Measurements from ENCODE around the gene USP12.

The USP12 gene

GRCh38 chr13:27053210-27053884, 118.3 kb downstream of the USP12 start:
- Histone ChIP-seq H3K4ac (ENCODE audit: low read depth, low read length) (no peak overlapping the region), H2BK120ac (ENCODE audit: insufficient read depth, low read length, poor library complexity) (no peak overlapping the region), H3K79me2 (ENCODE audit: control insufficient read depth, insufficient read depth, low read length, poor library complexity) (no peaks in the 10 kb centered on the region), H2AFZ (ENCODE audit: insufficient read depth, low read length, poor library complexity) (no peak overlapping the region), H3K9me3 (ENCODE audit: insufficient read depth, low read depth, low read length) (peaks cover 3% of the 10 kb centered on the region), H3K23ac (ENCODE audit: low read length) (no peak overlapping the region), H3K4me2 (ENCODE audit: low read length) (no peak overlapping the region), H3K27ac (ENCODE audit: low read depth, low read length) (no peak overlapping the region), H2BK5ac (ENCODE audit: low read depth, low read length, poor library complexity) (no peak overlapping the region), H3K4me3 (ENCODE audit: low read depth, low read length) (no peak overlapping the region), H3K9ac (ENCODE audit: low read length) (no peak overlapping the region), H3K14ac (ENCODE audit: low read length) (peak overlapping the region; percentile 13), H3K18ac (ENCODE audit: low read length) (no peak overlapping the region), H4K12ac (ENCODE audit: low read depth, low read length) (no peak overlapping the region), H3K27me3 (ENCODE audit: insufficient read depth, low read length) (no peaks in the 10 kb centered on the region), H2BK12ac (ENCODE audit: low read length) (no peak overlapping the region), H4K91ac (ENCODE audit: low read depth, low read length) (peak overlapping the region; percentile 21), H2AK5ac (ENCODE audit: low read length) (no peak overlapping the region), H4K8ac (ENCODE audit: low read depth, low read length) (no peak overlapping the region), H3K36me3 (ENCODE audit: control insufficient read depth in 1 of 2, insufficient read depth in 2 of 2, low read length in 2 of 2) (peaks cover 4 to 7% of the 10 kb centered on the region in 2 experiments), H3K4me1 (ENCODE audit: control insufficient read depth in 1 of 2, insufficient read depth in 2 of 2, low read length in 2 of 2) (peaks cover 21 to 28% of the 10 kb centered on the region in 2 experiments), H3K79me1 (ENCODE audit: low read length) (no peaks in the 10 kb centered on the region)
- WGBS (ENCODE audit: extremely low coverage, insufficient coverage, insufficient read length) = no CpG with 5 or more reads among the region's 10 CpGs
- no peak for DNase-seq

DNA sequence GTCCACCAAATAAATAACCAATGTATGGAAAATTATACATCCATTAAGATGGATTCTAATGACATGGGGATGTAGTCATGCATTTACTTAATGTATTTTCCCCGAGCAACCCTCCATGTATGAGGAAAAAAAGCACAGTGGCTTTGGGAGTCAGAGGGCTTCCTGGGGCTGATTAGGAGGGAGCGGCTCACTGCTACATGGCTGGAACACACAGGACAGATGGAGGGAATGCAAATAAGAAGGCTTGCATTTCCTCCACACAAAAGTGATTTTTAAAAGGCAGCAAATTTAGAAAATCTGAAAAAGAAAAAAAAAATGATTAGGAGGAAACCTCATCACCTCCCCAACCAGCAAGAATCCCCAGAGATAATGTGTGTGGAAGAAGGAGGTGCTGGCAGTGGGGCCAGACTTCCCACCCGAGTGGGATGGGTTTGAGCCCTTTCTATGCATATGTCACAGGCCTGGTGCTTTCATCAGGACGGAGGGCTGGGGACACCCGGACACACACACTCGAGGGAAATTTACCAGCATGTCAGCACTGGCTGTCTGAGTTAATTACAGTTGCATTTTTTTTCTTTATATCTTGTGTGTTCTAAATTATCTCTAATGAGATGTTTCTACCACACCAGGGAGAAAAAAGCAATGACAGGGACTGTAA, 118.9 kb downstream of the USP12 start:
- no peak overlapping the region for H4K91ac ChIP-seq (ENCODE audit: low read depth, low read length)
- no peak overlapping the region for H3K23ac ChIP-seq (ENCODE audit: low read length)
- no peak overlapping the region for H3K4me3 ChIP-seq (ENCODE audit: low read depth, low read length)
- H3K27me3 ChIP-seq (ENCODE audit: insufficient read depth, low read length) = no peaks in the 10 kb centered on the region
- no peak overlapping the region for H2BK5ac ChIP-seq (ENCODE audit: low read depth, low read length, poor library complexity)
- peaks cover 21 to 28% of the 10 kb centered on the region in 2 experiments for H3K4me1 ChIP-seq (ENCODE audit: control insufficient read depth in 1 of 2, insufficient read depth in 2 of 2, low read length in 2 of 2)
- no peak overlapping the region for H2BK12ac ChIP-seq (ENCODE audit: low read length)
- H3K14ac ChIP-seq (ENCODE audit: low read length) = no peak overlapping the region
- no peak overlapping the region for H3K4me2 ChIP-seq (ENCODE audit: low read length)
- no peak overlapping the region for H3K18ac ChIP-seq (ENCODE audit: low read length)
- DNase-seq = no peak
- no peak overlapping the region for H2AK5ac ChIP-seq (ENCODE audit: low read length)
- H3K79me1 ChIP-seq (ENCODE audit: low read length) = no peaks in the 10 kb centered on the region
- H3K27ac ChIP-seq (ENCODE audit: low read depth, low read length) = no peak overlapping the region
- H2BK120ac ChIP-seq (ENCODE audit: insufficient read depth, low read length, poor library complexity) = no peak overlapping the region
- WGBS (ENCODE audit: extremely low coverage, insufficient coverage, insufficient read length) = no CpG with 5 or more reads among the region's 6 CpGs
- H3K9ac ChIP-seq (ENCODE audit: low read length) = no peak overlapping the region
- no peak overlapping the region for H4K12ac ChIP-seq (ENCODE audit: low read depth, low read length)
- no peak overlapping the region for H4K8ac ChIP-seq (ENCODE audit: low read depth, low read length)
- peaks cover 3% of the 10 kb centered on the region for H3K9me3 ChIP-seq (ENCODE audit: insufficient read depth, low read depth, low read length)
- H2AFZ ChIP-seq (ENCODE audit: insufficient read depth, low read length, poor library complexity) = no peak overlapping the region
- H3K4ac ChIP-seq (ENCODE audit: low read depth, low read length) = no peak overlapping the region
- peaks cover 4 to 5% of the 10 kb centered on the region in 2 experiments for H3K36me3 ChIP-seq (ENCODE audit: control insufficient read depth in 1 of 2, insufficient read depth in 2 of 2, low read length in 2 of 2)
- no peaks in the 10 kb centered on the region for H3K79me2 ChIP-seq (ENCODE audit: control insufficient read depth, insufficient read depth, low read length, poor library complexity)

- WGBS (ENCODE audit: extremely low coverage, insufficient coverage, insufficient read length) = no CpG with 5 or more reads among the region's 13 CpGs
- H3K4ac ChIP-seq (ENCODE audit: low read depth, low read length) = no peak overlapping the region
- no peak overlapping the region for H3K4me3 ChIP-seq (ENCODE audit: low read depth, low read length)
Observed at GRCh38 chr13:27047081-27047480, 124.5 kb downstream of the USP12 start.

DNA sequence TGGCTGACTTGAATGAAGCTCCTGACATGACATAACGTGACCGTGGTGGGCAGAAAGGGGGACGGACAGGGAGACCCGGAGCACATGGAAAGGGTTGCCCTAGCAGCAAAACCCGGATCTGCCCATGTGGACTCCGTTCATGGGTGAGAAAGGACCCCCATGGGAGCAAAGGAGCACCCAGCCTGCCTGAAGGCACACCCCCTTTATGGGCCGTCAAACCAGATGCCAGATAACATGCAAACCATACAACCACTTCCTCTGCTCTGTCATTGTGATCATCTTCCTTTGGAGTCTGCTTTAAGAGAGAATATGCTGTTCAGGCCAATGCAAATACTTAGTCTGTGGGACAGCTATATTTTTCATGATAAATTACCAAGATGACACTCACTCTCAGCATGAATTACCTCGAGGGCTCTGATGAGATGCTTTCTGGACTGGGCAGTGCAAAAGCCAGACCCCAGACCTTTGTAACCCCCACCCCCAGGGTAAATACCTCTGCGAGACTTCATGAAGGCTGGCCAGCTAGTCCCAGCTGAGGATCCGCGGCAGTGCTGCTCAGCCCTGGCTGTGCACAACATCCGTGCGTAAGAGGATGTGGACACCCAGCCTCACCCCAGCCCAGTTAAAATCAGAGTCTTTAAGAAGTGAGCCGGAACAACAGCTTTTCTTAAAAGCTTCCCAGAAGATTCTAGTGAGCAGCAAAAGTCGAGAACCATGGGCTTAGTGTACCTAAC, 126.6 kb downstream of the USP12 start:
- H2AFZ ChIP-seq (ENCODE audit: insufficient read depth, low read length, poor library complexity) = no peak overlapping the region
- peak overlapping the region; percentile 30 for H3K14ac ChIP-seq (ENCODE audit: low read length)
- peak overlapping the region; percentile 96 for H2BK12ac ChIP-seq (ENCODE audit: low read length)
- H4K8ac ChIP-seq (ENCODE audit: low read depth, low read length) = peak overlapping the region; percentile 83
- peak overlapping the region; percentile 28 for H3K4ac ChIP-seq (ENCODE audit: low read depth, low read length)
- no peaks in the 10 kb centered on the region for H3K36me3 ChIP-seq (ENCODE audit: control insufficient read depth in 1 of 2, insufficient read depth in 2 of 2, low read length in 2 of 2)
- peaks cover 22% of the 10 kb centered on the region for H3K79me1 ChIP-seq (ENCODE audit: low read length)
- no peak for DNase-seq
- no peak overlapping the region for H3K23ac ChIP-seq (ENCODE audit: low read length)
- H2BK5ac ChIP-seq (ENCODE audit: low read depth, low read length, poor library complexity) = peak overlapping the region; percentile 85
- H3K27ac ChIP-seq (ENCODE audit: low read depth, low read length) = peak overlapping the region; percentile 90
- H2AK5ac ChIP-seq (ENCODE audit: low read length) = peak overlapping the region; percentile 24
- H3K9ac ChIP-seq (ENCODE audit: low read length) = no peak overlapping the region
- H3K9me3 ChIP-seq (ENCODE audit: insufficient read depth, low read depth, low read length) = no peaks in the 10 kb centered on the region
- H4K12ac ChIP-seq (ENCODE audit: low read depth, low read length) = peak overlapping the region; percentile 38
- H3K27me3 ChIP-seq (ENCODE audit: insufficient read depth, low read length) = no peaks in the 10 kb centered on the region
- H3K79me2 ChIP-seq (ENCODE audit: control insufficient read depth, insufficient read depth, low read length, poor library complexity) = peaks cover 4% of the 10 kb centered on the region
- no CpG with 5 or more reads among the region's 15 CpGs for WGBS (ENCODE audit: extremely low coverage, insufficient coverage, insufficient read length)
- peak overlapping the region; percentile 88 for H4K91ac ChIP-seq (ENCODE audit: low read depth, low read length)
- no peak overlapping the region for H3K4me2 ChIP-seq (ENCODE audit: low read length)
- H3K18ac ChIP-seq (ENCODE audit: low read length) = peak overlapping the region; percentile 79
- H2BK120ac ChIP-seq (ENCODE audit: insufficient read depth, low read length, poor library complexity) = peak overlapping the region; percentile 79
- peaks cover 19 to 22% of the 10 kb centered on the region in 2 experiments for H3K4me1 ChIP-seq (ENCODE audit: control insufficient read depth in 1 of 2, insufficient read depth in 2 of 2, low read length in 2 of 2)
- H3K4me3 ChIP-seq (ENCODE audit: low read depth, low read length) = no peak overlapping the region

More at GRCh38 chr13:27047081-27047480, 124.5 kb downstream of the USP12 start:
- peak overlapping the region; percentile 32 for H2BK12ac ChIP-seq (ENCODE audit: low read length)
- no peak for DNase-seq
- peaks cover 11% of the 10 kb centered on the region for H3K79me1 ChIP-seq (ENCODE audit: low read length)
- no peak overlapping the region for H3K9ac ChIP-seq (ENCODE audit: low read length)
- no peak overlapping the region for H3K23ac ChIP-seq (ENCODE audit: low read length)
- H4K91ac ChIP-seq (ENCODE audit: low read depth, low read length) = peak overlapping the region; percentile 48
- no peak overlapping the region for H3K27ac ChIP-seq (ENCODE audit: low read depth, low read length)
- peaks cover 3% of the 10 kb centered on the region for H3K9me3 ChIP-seq (ENCODE audit: insufficient read depth, low read depth, low read length)
- H3K14ac ChIP-seq (ENCODE audit: low read length) = no peak overlapping the region
- peak overlapping the region; percentile 38 for H2BK120ac ChIP-seq (ENCODE audit: insufficient read depth, low read length, poor library complexity)
- H3K36me3 ChIP-seq (ENCODE audit: control insufficient read depth in 1 of 2, insufficient read depth in 2 of 2, low read length in 2 of 2) = peaks cover 4 to 5% of the 10 kb centered on the region in 2 experiments
- no peak overlapping the region for H2BK5ac ChIP-seq (ENCODE audit: low read depth, low read length, poor library complexity)
- H3K79me2 ChIP-seq (ENCODE audit: control insufficient read depth, insufficient read depth, low read length, poor library complexity) = no peaks in the 10 kb centered on the region
- no peak overlapping the region for H2AFZ ChIP-seq (ENCODE audit: insufficient read depth, low read length, poor library complexity)
- H3K18ac ChIP-seq (ENCODE audit: low read length) = no peak overlapping the region
- peaks cover 10 to 12% of the 10 kb centered on the region in 2 experiments for H3K4me1 ChIP-seq (ENCODE audit: control insufficient read depth in 1 of 2, insufficient read depth in 2 of 2, low read length in 2 of 2)
- H3K27me3 ChIP-seq (ENCODE audit: insufficient read depth, low read length) = no peaks in the 10 kb centered on the region
- H3K4me2 ChIP-seq (ENCODE audit: low read length) = no peak overlapping the region
- H2AK5ac ChIP-seq (ENCODE audit: low read length) = peak overlapping the region; percentile 35
- H4K8ac ChIP-seq (ENCODE audit: low read depth, low read length) = no peak overlapping the region
- H4K12ac ChIP-seq (ENCODE audit: low read depth, low read length) = no peak overlapping the region
